ENCODE measurements around the gene ITCH. TPM values are rescaled to one million over a fixed set of nuclear protein-coding genes. Genes with fewer than 3 reads are reported as not detected.
"Not testable (repeated sequence)": the region's sequence is repeated elsewhere in the genome, so short reads cannot be mapped to it uniquely, and the experiment has no call there.

Gene ITCH
- total RNA-seq, 1 donor from 2014 or later, result 57.5 TPM

GRCh38 chr20:34431168-34431567 lies 68.1 kb downstream of the ITCH start:
- Histone ChIP-seq H3K27me3 (ENCODE audit: low read depth) (no peaks in the 10 kb centered on the region), H3K36me3 (peaks cover 49% of the 10 kb centered on the region), H3K9me3 (no peaks in the 10 kb centered on the region), H3K4me1 (no peaks in the 10 kb centered on the region), H3K27ac (no peak overlapping the region), H3K4me3 (no peak overlapping the region)
- ATAC-seq (no peak), DNase-seq (no peak)
- TF ChIP-seq CTCF (IDR thresholded peaks at IDR 0.05), result no peak
- intact Hi-C loops (cut with DNase I), result no loop called here

- H3K9me3 ChIP-seq; intact Hi-C loops (cut with DNase I); H3K27ac ChIP-seq; H3K27me3 ChIP-seq (ENCODE audit: low read depth); DNase-seq; H3K4me3 ChIP-seq; ATAC-seq; H3K4me1 ChIP-seq: not testable (repeated sequence)
- H3K36me3 ChIP-seq, result peaks cover 45% of the 10 kb centered on the region
Measured at GRCh38 chr20:34432663-34433062, 69.6 kb downstream of the ITCH start.

GRCh38 chr20:34433391-34433790 lies 70.3 kb downstream of the ITCH start:
- no peak for DNase-seq
- no peak overlapping the region for H3K4me3 ChIP-seq
- no peaks in the 10 kb centered on the region for H3K27me3 ChIP-seq (ENCODE audit: low read depth)
- no peak for ATAC-seq
- H3K27ac ChIP-seq, result no peak overlapping the region
- intact Hi-C loops (cut with DNase I), result no loop called here
- H3K9me3 ChIP-seq, result no peaks in the 10 kb centered on the region
- no peak for TF ChIP-seq CTCF (IDR thresholded peaks at IDR 0.05)
- peaks cover 45% of the 10 kb centered on the region for H3K36me3 ChIP-seq
- no peaks in the 10 kb centered on the region for H3K4me1 ChIP-seq

- DNase-seq, result no peak
- intact Hi-C loops (cut with DNase I), result no loop called here
- no peaks in the 10 kb centered on the region for H3K4me1 ChIP-seq
- H3K27ac ChIP-seq, result no peak overlapping the region
- H3K27me3 ChIP-seq (ENCODE audit: low read depth), result no peaks in the 10 kb centered on the region
- no peak overlapping the region for H3K4me3 ChIP-seq
- H3K9me3 ChIP-seq, result no peaks in the 10 kb centered on the region
- no peak for TF ChIP-seq CTCF (IDR thresholded peaks at IDR 0.05)
- no peak for ATAC-seq
- peaks cover 50% of the 10 kb centered on the region for H3K36me3 ChIP-seq
Measured at GRCh38 chr20:34435589-34435988, 72.5 kb downstream of the ITCH start.

GRCh38 chr20:34437330-34437986 lies 74.4 kb downstream of the ITCH start:
- TF ChIP-seq CTCF (IDR thresholded peaks at IDR 0.05), result no peak
- Histone ChIP-seq H3K27me3 (ENCODE audit: low read depth) (no peaks in the 10 kb centered on the region), H3K9me3 (no peaks in the 10 kb centered on the region), H3K27ac (no peak overlapping the region), H3K4me1 (no peaks in the 10 kb centered on the region), H3K4me3 (no peak overlapping the region), H3K36me3 (peaks cover 61% of the 10 kb centered on the region)
- ATAC-seq (no peak), DNase-seq (no peak)
- intact Hi-C loops (cut with DNase I), result no loop called here

GRCh38 chr20:34439168-34439567 lies 76.1 kb downstream of the ITCH start:
- peaks cover 79% of the 10 kb centered on the region for H3K36me3 ChIP-seq
- no peak for ATAC-seq

GRCh38 chr20:34441423-34441822 lies 78.3 kb downstream of the ITCH start:
- ATAC-seq; DNase-seq; intact Hi-C loops (cut with DNase I); H3K27ac ChIP-seq; H3K27me3 ChIP-seq (ENCODE audit: low read depth); H3K4me1 ChIP-seq; H3K9me3 ChIP-seq; H3K4me3 ChIP-seq: not testable (repeated sequence)
- H3K36me3 ChIP-seq, result peaks cover 96% of the 10 kb centered on the region

More at GRCh38 chr20:34439168-34439567, 76.1 kb downstream of the ITCH start:
- Histone ChIP-seq H3K4me1 (no peaks in the 10 kb centered on the region), H3K27me3 (ENCODE audit: low read depth) (no peaks in the 10 kb centered on the region), H3K9me3 (no peaks in the 10 kb centered on the region), H3K27ac (no peak overlapping the region), H3K4me3 (no peak overlapping the region)
- intact Hi-C loops (cut with DNase I), result no loop called here
- TF ChIP-seq CTCF (IDR thresholded peaks at IDR 0.05), result no peak
- DNase-seq, result no peak

All from lower lobe of right lung (tissue), 2 donors.